Heart left ventricle (tissue), 13 donors: ENCODE measurements around the gene SARNP.

ENCODE experiments used
- CTCF ChIP-seq, 12 donors: fragments of 200-600 bp; sonication (generic) in 4 of 12; IDR thresholded peaks; one replicate each; pipeline versions ENCODE4 v1.5.0 to v1.8.0; 2018 to 2022; ENCODE audit warnings: antibody characterized with exemption in 12 of 12, mild to moderate bottlenecking in 5 of 12
- POLR2A ChIP-seq, 2 donors: fragments of 450-650 bp; IDR thresholded peaks; one replicate each; pipeline ENCODE4 v1.6.1; 2017; ENCODE audit warnings: antibody characterized with exemption in 2 of 2, mild to moderate bottlenecking in 2 of 2, moderate library complexity in 2 of 2
- donor health status: ischemic (EF 13 %, LVEDD 7.1; RV severe dilation, severe dysfunction).
- donor health status: DM: no; HTN: yes; CAD: no.
- donor health status: DM: no; HTN: no; CAD: no.
- donor health status: ischemic (EF 25% LVEDD 6.9; RV normal size, moderate dysfunction).
- donor health status: ischemic (EF 25% LVEDD 5.7; RV mildly dilated, moderate dysfunction).
- donor health status: ischemic (EF 35%, LVEDD 5.7; RV mildly dilated, moderate dysfunction).
- donor health status: nonischemic (EF 11% LVEDD 7.7; RV severe dilation, severe dysfunction).
- donor health status: DM: yes; HTN: yes; CAD: no.
- donor health status: PGD.
- donor health status: ischemic (EF 29% LVEDD 5.4; RV normal size, mild dysfunction).
- donor health status: nonischemic (EF 23%, LVEDD 6.1; RV moderate dilation, normal function).

GRCh38 chr12:55744340-55745030 is 73.0 kb downstream of the SARNP start:
- TF ChIP-seq CTCF (IDR thresholded peaks at IDR 0.05) (no peak), POLR2A (IDR thresholded peaks at IDR 0.05) (no peak)
